Aorta (tissue), 5 donors: ENCODE data around the gene PCP2. TPM values are rescaled to one million over a fixed set of nuclear protein-coding genes. Genes with fewer than 3 reads are reported as not detected.

ENCODE experiments used
- ATAC-seq: fragments of 200-7000 bp; cut with Tn5 transposase; one replicate; pipeline ENCODE4 v1.9.1; 2022; ENCODE audit warnings: moderate library complexity; ENCODE audit not compliant: low FRiP score
- DNase-seq, 2 donors: peaks; one replicate each; pipeline ENCODE4 v3.0.0-alpha.2; 2020
- H3K27ac ChIP-seq, 2 donors: one replicate each; pipeline ENCODE4 v1.5.1; 2013; ENCODE audit warnings: low read length in 2 of 2, mild to moderate bottlenecking in 2 of 2, moderate library complexity in 2 of 2, control low read depth in 1 of 2, inconsistent platforms in 1 of 2, low read depth in 1 of 2
- H3K27me3 ChIP-seq, 2 donors: one replicate each; pipeline ENCODE4 v1.6.1; 2013; ENCODE audit warnings: control low read depth in 1 of 2, low read length in 1 of 2, mild to moderate bottlenecking in 1 of 2, moderate library complexity in 1 of 2; ENCODE audit not compliant: insufficient read depth in 2 of 2, control insufficient read depth in 1 of 2
- H3K36me3 ChIP-seq, 2 donors: one replicate each; pipeline ENCODE4 v1.6.1; 2013; ENCODE audit warnings: control low read depth in 1 of 2, low read length in 1 of 2, mild to moderate bottlenecking in 1 of 2; ENCODE audit not compliant: insufficient read depth in 2 of 2, control insufficient read depth in 1 of 2
- H3K4me1 ChIP-seq, 2 donors: one replicate each; pipeline ENCODE4 v1.6.1; 2013; ENCODE audit warnings: low read length in 2 of 2, control low read depth in 1 of 2, mild to moderate bottlenecking in 1 of 2, moderate library complexity in 1 of 2; ENCODE audit not compliant: insufficient read depth in 2 of 2, control insufficient read depth in 1 of 2
- H3K4me3 ChIP-seq, 2 donors: one replicate each; pipeline ENCODE4 v1.5.1; 2013; ENCODE audit warnings: low read length in 2 of 2, control low read depth in 1 of 2, mild to moderate bottlenecking in 1 of 2
- H3K9me3 ChIP-seq: one replicate; pipeline ENCODE4 v1.6.1; 2013; ENCODE audit warnings: mild to moderate bottlenecking, low read length; ENCODE audit not compliant: control insufficient read depth
- WGBS, 2 donors: extraction: QIAGEN DNeasy Blood & Tissue Kit; methylation state at CpG; one replicate each; pipeline ENCODE4 v1.1.7; 2013; 5-methylcytosine and 5-hydroxymethylcytosine counted together
- intact Hi-C, 2 donors: fragments of 100-400 bp; cut with DNase I; formaldehyde crosslinking; loops; one replicate each; pipeline versions ENCODE4 v1.14.2 to v1.15.0; 2022
- polyA plus RNA-seq, 2 donors: library from polyadenylated mRNA; stranded (reverse); fragments of 200-250 nt; gene quantifications; one replicate each; pipeline ENCODE4 v1.2.3, GENCODE V29; 2013
- total RNA-seq, 2 donors: library from RNA; stranded (reverse); fragmentation: NEBNext Ultra II Directional; extraction: Animal tissue kit (Norgen Biotek cat#: 25700); gene quantifications; one replicate each; pipeline ENCODE4 v1.2.1, GENCODE V29; 2021
- donor health status: healthy with polysubstance abuse.
- donor health status: Bipolar disorder and iron deficiency.
- donor health status: DM: no; HTN: no; CAD: no.
- donor health status: DM: no; HTN: no; CAD: no.
- donor health status: DM: yes; HTN: yes; CAD: no.

The PCP2 gene
- total and polyA plus RNA-seq, 4 donors, result not detected

- ATAC-seq (peak; percentile 5), DNase-seq (no peak)
- no peaks in the 10 kb centered on the region for H3K27me3 ChIP-seq
- H3K9me3 ChIP-seq, result no peaks in the 10 kb centered on the region
- H3K36me3 ChIP-seq, result no peaks in the 10 kb centered on the region
- 78% methylated on average over 38 to 41 of the region's 41 CpGs for WGBS, 2 donors
- intact Hi-C loops, result no loop called here
- H3K4me1 ChIP-seq, result no peaks in the 10 kb centered on the region
- no peak overlapping the region for H3K4me3 ChIP-seq
- no peak overlapping the region for H3K27ac ChIP-seq
These were observed 21.8 kb downstream of the PCP2 start for GRCh38 chr19:7611541-7612279.

DNA sequence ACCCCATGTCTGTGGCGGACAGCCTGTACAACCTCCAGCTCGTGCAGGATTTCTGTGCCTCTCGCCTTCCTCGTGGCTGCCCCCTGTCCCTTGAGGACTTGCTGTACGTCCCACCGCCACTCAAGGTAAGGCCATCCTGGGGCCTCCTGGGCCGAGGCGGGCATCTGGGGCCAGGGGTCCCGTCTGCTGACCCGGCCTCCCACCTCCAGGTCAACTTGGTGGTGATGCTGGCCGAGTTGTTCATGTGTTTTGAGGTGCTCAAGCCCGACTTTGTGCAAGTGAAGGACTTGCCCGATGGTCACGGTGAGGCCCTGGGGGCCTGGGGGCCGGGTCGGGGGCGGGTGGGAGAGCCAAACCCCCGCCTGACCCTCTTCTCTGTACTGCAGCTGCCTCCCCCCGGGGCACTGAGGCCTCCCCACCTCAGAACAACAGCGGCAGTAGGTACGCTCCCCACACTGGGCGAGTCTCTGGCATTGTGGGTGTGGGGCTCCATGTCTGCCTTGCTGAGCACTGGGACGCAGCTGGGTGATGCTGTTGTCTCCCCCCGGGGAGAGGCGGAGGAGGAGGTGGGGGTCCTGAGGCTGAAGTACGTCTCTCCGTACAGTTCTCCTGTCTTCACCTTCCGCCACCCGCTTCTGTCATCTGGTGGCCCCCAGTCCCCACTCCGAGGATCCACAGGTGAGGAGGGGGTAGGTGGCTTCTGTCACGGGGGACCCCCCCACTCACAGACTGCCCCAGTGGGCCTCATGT is 22.9 kb downstream of the PCP2 start:
- H3K9me3 ChIP-seq, result no peaks in the 10 kb centered on the region
- no peak overlapping the region for H3K4me3 ChIP-seq
- intact Hi-C loops, result no loop called here
- H3K27ac ChIP-seq, result no peak overlapping the region
- H3K4me1 ChIP-seq, result no peaks in the 10 kb centered on the region
- no peaks in the 10 kb centered on the region for H3K27me3 ChIP-seq
- ATAC-seq (no peak), DNase-seq (no peak)
- no peaks in the 10 kb centered on the region for H3K36me3 ChIP-seq
- 80 to 85% methylated on average over 31 of the region's 31 CpGs for WGBS, 2 donors

DNA sequence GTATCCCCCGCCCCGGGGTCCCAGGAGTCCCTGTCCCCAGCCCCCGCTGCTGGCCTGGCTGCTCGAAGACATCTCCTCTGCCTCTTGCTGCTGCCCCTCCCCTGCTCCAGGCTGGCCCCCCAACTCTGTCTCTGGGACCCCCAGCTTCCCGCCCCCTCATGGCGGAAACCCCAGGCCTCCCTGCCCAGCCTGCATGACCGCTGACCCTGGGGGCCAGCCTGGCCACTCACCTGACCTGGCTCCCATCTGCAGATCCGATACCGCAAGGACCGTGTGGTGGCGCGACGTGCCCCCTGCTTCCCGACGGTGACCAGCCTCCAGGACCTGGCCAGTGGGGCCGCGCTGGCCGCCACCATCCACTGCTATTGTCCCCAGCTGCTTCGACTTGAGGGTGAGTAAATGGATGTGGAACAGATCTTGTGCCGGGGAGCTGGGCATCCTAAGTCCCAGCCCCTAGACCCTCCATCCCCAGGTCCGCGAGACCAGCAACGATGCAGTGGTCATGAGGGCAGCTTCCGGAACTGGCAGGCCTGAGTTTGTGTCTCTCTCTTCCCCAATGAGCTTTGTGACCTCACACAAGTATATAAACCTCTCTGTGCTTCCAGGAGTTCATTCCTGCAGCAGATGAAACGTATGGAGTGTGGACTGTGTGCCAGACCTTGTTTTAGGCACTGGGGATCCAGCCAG is 25.5 kb downstream of the PCP2 start:
- WGBS, 2 donors, result 88% methylated on average over 23 to 25 of the region's 25 CpGs

GRCh38 chr19:7607212-7607873 is 26.2 kb downstream of the PCP2 start:
- intact Hi-C loops, result no loop called here
- Histone ChIP-seq H3K27ac (no peak overlapping the region), H3K4me3 (no peak overlapping the region), H3K36me3 (no peaks in the 10 kb centered on the region), H3K4me1 (no peaks in the 10 kb centered on the region), H3K9me3 (no peaks in the 10 kb centered on the region), H3K27me3 (no peaks in the 10 kb centered on the region)
- no peak for DNase-seq
- WGBS, 2 donors, result 75 to 85% methylated on average over 9 to 10 of the region's 10 CpGs
- ATAC-seq, result no peak

More for the DNA sequence above, 25.5 kb downstream of the PCP2 start:
- Histone ChIP-seq H3K4me1 (no peaks in the 10 kb centered on the region), H3K4me3 (no peak overlapping the region), H3K36me3 (no peaks in the 10 kb centered on the region), H3K27me3 (no peaks in the 10 kb centered on the region), H3K9me3 (no peaks in the 10 kb centered on the region), H3K27ac (no peak overlapping the region)
- intact Hi-C loops, result no loop called here
- ATAC-seq (no peak), DNase-seq (no peak)

DNA sequence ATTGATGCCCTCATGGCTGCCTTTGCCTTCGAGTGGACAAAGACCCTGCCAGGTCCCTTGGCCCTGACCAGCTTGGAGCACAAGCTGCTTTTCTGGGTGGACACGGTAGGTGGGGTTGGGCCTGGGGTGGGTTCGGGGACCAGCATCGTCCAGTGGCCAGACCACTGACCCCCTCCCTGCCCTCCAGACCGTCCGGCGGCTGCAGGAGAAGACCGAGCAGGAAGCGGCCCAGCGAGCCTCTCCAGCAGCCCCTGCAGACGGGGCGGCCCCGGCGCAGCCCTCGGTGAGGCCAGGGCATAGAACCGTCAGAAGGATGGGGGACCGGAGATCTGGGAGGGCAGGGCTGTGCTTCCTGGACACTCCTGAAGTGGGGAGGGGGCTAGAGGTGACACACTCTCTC is 27.2 kb downstream of the PCP2 start:
- H3K9me3 ChIP-seq, result no peaks in the 10 kb centered on the region
- WGBS, 2 donors, result 78 to 84% methylated on average over 15 to 17 of the region's 17 CpGs
- ATAC-seq (no peak), DNase-seq (no peak)
- no peak overlapping the region for H3K27ac ChIP-seq
- intact Hi-C loops, result no loop called here
- no peaks in the 10 kb centered on the region for H3K36me3 ChIP-seq
- no peaks in the 10 kb centered on the region for H3K27me3 ChIP-seq
- no peak overlapping the region for H3K4me3 ChIP-seq
- H3K4me1 ChIP-seq, result no peaks in the 10 kb centered on the region

- Histone ChIP-seq H3K9me3 (no peaks in the 10 kb centered on the region), H3K27ac (no peak overlapping the region), H3K4me1 (no peaks in the 10 kb centered on the region), H3K4me3 (no peak overlapping the region), H3K27me3 (no peaks in the 10 kb centered on the region), H3K36me3 (no peaks in the 10 kb centered on the region)
- 60 to 66% methylated on average over 14 of the region's 14 CpGs for WGBS, 2 donors
- intact Hi-C loops, result no loop called here
- DNase-seq (no peak), ATAC-seq (no peak)
These were observed 27.9 kb downstream of the PCP2 start for GRCh38 chr19:7605490-7606222.

DNA sequence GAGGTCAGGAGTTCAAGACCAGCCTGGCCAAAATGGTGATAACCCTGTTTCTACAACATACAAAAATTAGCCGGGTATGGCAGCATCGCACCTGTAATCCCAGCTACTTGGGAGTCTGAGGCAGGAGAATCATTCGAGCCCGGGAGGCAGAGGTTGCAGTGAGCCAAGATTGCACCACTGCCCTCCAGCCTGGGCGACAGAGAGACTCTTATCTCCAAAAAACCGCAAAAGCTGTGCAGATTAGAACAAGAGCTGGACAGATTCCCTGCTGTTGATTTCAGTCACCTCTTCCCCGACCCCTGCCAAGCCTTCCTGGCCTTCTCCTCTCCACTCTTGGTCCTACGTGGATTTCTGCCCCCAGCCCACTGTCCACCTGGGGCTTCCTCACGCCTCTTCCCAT is 29.6 kb downstream of the PCP2 start:
- H3K4me1 ChIP-seq, result no peaks in the 10 kb centered on the region
- DNase-seq, result no peak
- no peaks in the 10 kb centered on the region for H3K9me3 ChIP-seq
- 65 to 76% methylated on average over 9 of the region's 9 CpGs for WGBS, 2 donors
- ATAC-seq, result no peak
- no peak overlapping the region for H3K4me3 ChIP-seq
- intact Hi-C loops, result no loop called here
- no peaks in the 10 kb centered on the region for H3K36me3 ChIP-seq
- no peaks in the 10 kb centered on the region for H3K27me3 ChIP-seq
- no peak overlapping the region for H3K27ac ChIP-seq

GRCh38 chr19:7602935-7603497 is 30.5 kb downstream of the PCP2 start:
- Histone ChIP-seq H3K27me3 (no peaks in the 10 kb centered on the region), H3K36me3 (no peaks in the 10 kb centered on the region), H3K4me3 (no peak overlapping the region), H3K4me1 (no peaks in the 10 kb centered on the region), H3K9me3 (no peaks in the 10 kb centered on the region), H3K27ac (no peak overlapping the region)
- intact Hi-C loops, result no loop called here
- WGBS, 2 donors, result 72 to 77% methylated on average over 11 of the region's 11 CpGs
- no peak for DNase-seq
- no peak for ATAC-seq
